H9 (cell line): ENCODE data around the gene KRTDAP. TPM values are rescaled to one million over a fixed set of nuclear protein-coding genes. Genes with fewer than 3 reads are reported as not detected.

Experiments
- DNase-seq: peaks from one replicate; pipeline ENCODE4 v3.0.0-alpha.2; 2017
- H2AFZ ChIP-seq: one replicate; pipeline ENCODE4 v1.6.1; 2013; ENCODE audit warnings: mild to moderate bottlenecking, low read length, control low read depth, moderate library complexity
- H2AK5ac ChIP-seq: 2 replicates; pipeline ENCODE4 v1.6.1; 2013; ENCODE audit warnings: low read length, control low read depth, mixed read lengths; ENCODE audit not compliant: insufficient read length
- H2BK120ac ChIP-seq: one replicate; pipeline ENCODE4 v1.6.1; 2013; ENCODE audit warnings: low read depth, mild to moderate bottlenecking, low read length, control low read depth, inconsistent platforms; ENCODE audit not compliant: poor library complexity, severe bottlenecking
- H2BK12ac ChIP-seq: 2 replicates; pipeline ENCODE4 v1.6.1; 2013; ENCODE audit warnings: low read length, control low read depth, mixed read lengths, low read depth; ENCODE audit not compliant: insufficient read length
- H2BK15ac ChIP-seq: 2 replicates; pipeline ENCODE4 v1.6.1; 2013; ENCODE audit warnings: low read depth, low read length, control low read depth
- H2BK20ac ChIP-seq: one replicate; pipeline ENCODE4 v1.6.1; 2013; ENCODE audit warnings: low read depth, mild to moderate bottlenecking, low read length, control low read depth, inconsistent platforms; ENCODE audit not compliant: poor library complexity, severe bottlenecking
- H2BK5ac ChIP-seq: 2 replicates; pipeline ENCODE4 v1.6.1; 2013; ENCODE audit warnings: low read length, control low read depth, mixed read lengths; ENCODE audit not compliant: insufficient read length
- H3K14ac ChIP-seq: 2 replicates; pipeline ENCODE4 v1.6.1; 2013; ENCODE audit warnings: low read length, control low read depth; ENCODE audit not compliant: insufficient read depth
- H3K18ac ChIP-seq: 2 replicates; pipeline ENCODE4 v1.6.1; 2013; ENCODE audit warnings: low read depth, mild to moderate bottlenecking, mixed read lengths, low read length, control low read depth; ENCODE audit not compliant: insufficient read length
- H3K23ac ChIP-seq: 2 replicates; pipeline ENCODE4 v1.6.1; 2013; ENCODE audit warnings: low read length, control low read depth, mixed read lengths, low read depth; ENCODE audit not compliant: insufficient read length
- H3K23me2 ChIP-seq: 2 replicates; pipeline ENCODE4 v1.6.1; 2013; ENCODE audit warnings: low read depth, mild to moderate bottlenecking, mixed read lengths, low read length, control low read depth; ENCODE audit not compliant: insufficient read length, poor library complexity, severe bottlenecking
- H3K27ac ChIP-seq: 2 replicates; pipeline ENCODE4 v1.5.1; 2013; ENCODE audit warnings: low read length, control low read depth, mixed read lengths, low read depth; ENCODE audit not compliant: insufficient read length
- H3K27me3 ChIP-seq: 2 replicates; pipeline ENCODE4 v1.6.1; 2013; ENCODE audit warnings: low read length, control low read depth, inconsistent platforms; ENCODE audit not compliant: insufficient read depth
- H3K4ac ChIP-seq: 2 replicates; pipeline ENCODE4 v1.6.1; 2013; ENCODE audit warnings: low read depth, mild to moderate bottlenecking, control low read depth, inconsistent platforms, low read length, moderate library complexity
- H3K4me1 ChIP-seq: 2 replicates; pipeline ENCODE4 v1.6.1; 2013; ENCODE audit warnings: low read length, control low read depth, inconsistent platforms; ENCODE audit not compliant: insufficient read depth
- H3K4me2 ChIP-seq: 2 replicates; pipeline ENCODE4 v1.6.1; 2013; ENCODE audit warnings: low read length, control low read depth, mixed read lengths; ENCODE audit not compliant: insufficient read length, insufficient read depth
- H3K56ac ChIP-seq: 2 replicates; pipeline ENCODE4 v1.6.1; 2013; ENCODE audit warnings: low read depth, mild to moderate bottlenecking, mixed read lengths, low read length, control low read depth; ENCODE audit not compliant: insufficient read length
- H3K79me1 ChIP-seq: 2 replicates; pipeline ENCODE4 v1.6.1; 2013; ENCODE audit warnings: low read depth, mild to moderate bottlenecking, moderate library complexity, low read length, control low read depth, inconsistent platforms; ENCODE audit not compliant: insufficient read depth, poor library complexity, severe bottlenecking
- H3K79me2 ChIP-seq: 2 replicates; pipeline ENCODE4 v1.6.1; 2013; ENCODE audit warnings: low read length, control low read depth, inconsistent platforms; ENCODE audit not compliant: insufficient read depth
- H3K9ac ChIP-seq: 2 replicates; pipeline ENCODE4 v1.6.1; 2013; ENCODE audit warnings: low read length, control low read depth, mixed read lengths; ENCODE audit not compliant: insufficient read length; ENCODE audit errors: extremely low read depth
- H3K9me3 ChIP-seq: one replicate; pipeline ENCODE4 v1.6.1; 2013; ENCODE audit warnings: low read depth, low read length, inconsistent platforms; ENCODE audit not compliant: control insufficient read depth
- H3T11ph ChIP-seq: one replicate; pipeline ENCODE4 v1.6.1; 2013; ENCODE audit warnings: mild to moderate bottlenecking, low read length, control low read depth, inconsistent platforms
- H4K20me1 ChIP-seq: one replicate; pipeline ENCODE4 v1.6.1; 2013; ENCODE audit not compliant: control insufficient read depth, insufficient read length, insufficient read depth
- H4K5ac ChIP-seq: 2 replicates; pipeline ENCODE4 v1.6.1; 2013; ENCODE audit warnings: low read depth, mild to moderate bottlenecking, mixed read lengths, low read length, control low read depth; ENCODE audit not compliant: insufficient read length
- H4K8ac ChIP-seq: replicated peaks from 2 replicates; pipeline ENCODE4 v1.6.1; 2013; ENCODE audit warnings: low read length, control low read depth, mixed read lengths, low read depth; ENCODE audit not compliant: insufficient read length
- H4K91ac ChIP-seq: 2 replicates; pipeline ENCODE4 v1.6.1; 2013; ENCODE audit warnings: low read depth, mild to moderate bottlenecking, moderate library complexity, mixed read lengths, low read length, control low read depth; ENCODE audit not compliant: insufficient read length
- H3K27ac Mint-ChIP-seq, 3 experiments: 2 replicates in 2 of 3; 3 replicates in 1 of 3; pipeline ENCODE4 v1.8.0; 2020 to 2021; ENCODE audit warnings: mixed read lengths in 3 of 3, mild to moderate bottlenecking in 1 of 3, moderate library complexity in 1 of 3
- H3K27me3 Mint-ChIP-seq: 2 replicates; pipeline ENCODE4 v1.8.0; 2021; ENCODE audit warnings: low read depth, mild to moderate bottlenecking, moderate library complexity, mixed read lengths
- H3K36me3 Mint-ChIP-seq, 3 experiments: 2 replicates in 2 of 3; 3 replicates in 1 of 3; pipeline ENCODE4 v1.8.0; 2020 to 2021; ENCODE audit warnings: low read depth in 3 of 3, mixed read lengths in 3 of 3; ENCODE audit not compliant: insufficient read depth in 1 of 3
- H3K4me1 Mint-ChIP-seq, 2 experiments: 2 replicates each; pipeline ENCODE4 v1.8.0; 2020; ENCODE audit warnings: mixed read lengths in 2 of 2
- H3K4me3 Mint-ChIP-seq, 2 experiments: 2 replicates in 1 of 2; 3 replicates in 1 of 2; pipeline ENCODE4 v1.8.0; 2020 to 2021; ENCODE audit warnings: mild to moderate bottlenecking in 2 of 2, mixed read lengths in 2 of 2, moderate library complexity in 1 of 2
- H3K9me3 Mint-ChIP-seq, 2 experiments: 2 replicates in 1 of 2; 3 replicates in 1 of 2; pipeline ENCODE4 v1.8.0; 2020; ENCODE audit warnings: mild to moderate bottlenecking in 2 of 2, mixed read lengths in 2 of 2, moderate library complexity in 1 of 2
- WGBS: extraction: QIAGEN DNeasy Blood & Tissue Kit; methylation state at CpG from one replicate; pipeline ENCODE4 v1.1.7; 2013; ENCODE audit warnings: missing lambda C conversion rate, low lambda C conversion rate, mixed read lengths; ENCODE audit not compliant: insufficient read length; ENCODE audit errors: extremely low coverage; 5-methylcytosine and 5-hydroxymethylcytosine counted together
- total RNA-seq: library from RNA; stranded (reverse); gene quantifications from 2 replicates; pipeline ENCODE4 v1.2.1, GENCODE V29; 2021
- TF ChIP-seq, protein P1 (sequence below): fragments of 200-600 bp; sonication (generic); conservative IDR thresholded peaks from 3 replicates; pipeline ENCODE4 v1.8.0; 2021; ENCODE audit warnings: antibody characterized with exemption, mild to moderate bottlenecking

Gene KRTDAP
- total RNA-seq, 1 experiment from 2014 or later, result 0.87 TPM

DNA sequence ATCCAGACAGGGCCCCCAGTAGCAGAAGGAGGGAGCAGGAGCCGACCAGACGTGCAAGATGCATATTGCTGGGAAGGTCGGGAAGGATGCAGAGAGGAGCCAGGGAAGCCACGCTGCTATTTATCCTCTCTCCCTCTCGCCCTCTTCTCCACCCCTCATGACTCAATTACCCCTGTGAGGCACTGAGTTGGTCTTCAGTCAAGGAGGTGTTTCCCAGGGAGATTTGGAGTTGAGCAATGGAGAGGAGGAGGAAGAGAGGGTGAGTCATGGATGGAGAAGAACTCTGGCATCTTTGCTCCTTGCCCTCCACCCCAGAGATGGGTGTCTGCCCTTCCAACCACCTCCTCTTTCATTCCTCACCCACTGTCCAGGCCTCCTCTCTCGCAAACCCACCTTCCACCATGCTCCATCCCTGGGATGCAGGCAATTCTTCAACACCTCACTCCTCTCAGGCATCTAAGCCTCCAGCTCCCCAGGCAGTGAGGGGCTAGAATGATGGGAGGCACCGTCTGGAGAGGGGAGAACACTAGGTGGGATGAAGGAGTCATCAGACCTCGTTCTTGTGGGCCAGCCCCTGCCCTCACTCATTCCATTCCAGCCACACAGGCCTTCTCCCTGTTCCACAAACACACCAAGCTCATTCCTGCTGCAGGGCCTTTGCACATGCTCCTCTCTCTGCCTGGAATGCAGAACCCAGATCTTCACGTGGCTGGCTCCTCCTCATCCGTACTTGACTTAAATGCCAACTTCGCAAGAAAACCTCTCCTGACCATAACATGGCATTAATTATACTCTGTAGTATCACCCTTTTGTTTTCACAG lies 38.2 kb upstream of the KRTDAP start, which contains the start of gene SBSN:
TSS of gene SBSN (minus strand) at position 94 of the 821 bp plus-strand sequence. CDS start at position 64, 30 bp downstream.
- Histone ChIP-seq H4K91ac (no peak within 1 kb of the TSS), H3K4ac (no peak within 1 kb of the TSS), H3K27me3 (no peaks in the 10 kb centered on the region), H2AK5ac (no peak within 1 kb of the TSS), H3K4me1 (peaks cover 5% of the 10 kb centered on the region; the same call in 1 of the 2 replicates), H3K79me2 (no peaks in the 10 kb centered on the region), H3K56ac (no peak within 1 kb of the TSS), H3T11ph (no peak within 1 kb of the TSS), H3K23me2 (peaks cover 7% of the 10 kb centered on the region), H3K18ac (no peak within 1 kb of the TSS), H2BK15ac (no peak within 1 kb of the TSS), H3K27ac (no peak within 1 kb of the TSS), H4K20me1 (no peaks in the 10 kb centered on the region), H3K23ac (no peak within 1 kb of the TSS), H3K9me3 (no peaks in the 10 kb centered on the region), H2BK120ac (no peak within 1 kb of the TSS), H2BK5ac (no peak within 1 kb of the TSS), H2BK20ac (no peak within 1 kb of the TSS), H2BK12ac (no peak within 1 kb of the TSS), H3K79me1 (no peaks in the 10 kb centered on the region), H3K9ac (no peak within 1 kb of the TSS), H3K14ac (no peak within 1 kb of the TSS), H4K8ac (no peak within 1 kb of the TSS), H2AFZ (no peak within 1 kb of the TSS), H3K4me2 (no peak within 1 kb of the TSS), H4K5ac (no peak within 1 kb of the TSS)
- peaks cover 20 to 26% of the 10 kb centered on the region in 2 experiments for H3K4me1 Mint-ChIP-seq
- WGBS, result no CpG with 5 or more reads among the region's 11 CpGs
- DNase-seq, result no peak
- H3K36me3 Mint-ChIP-seq, result no peaks in the 10 kb centered on the region; a peak in 2 of 7 replicates
- H3K4me3 Mint-ChIP-seq, result no peak within 1 kb of the TSS; a peak in 1 of 5 replicates
- H3K9me3 Mint-ChIP-seq, result no peaks in the 10 kb centered on the region; a peak in 1 of 5 replicates
- H3K27me3 Mint-ChIP-seq, result peaks cover 72% of the 10 kb centered on the region
- TF ChIP-seq, protein P1, sequence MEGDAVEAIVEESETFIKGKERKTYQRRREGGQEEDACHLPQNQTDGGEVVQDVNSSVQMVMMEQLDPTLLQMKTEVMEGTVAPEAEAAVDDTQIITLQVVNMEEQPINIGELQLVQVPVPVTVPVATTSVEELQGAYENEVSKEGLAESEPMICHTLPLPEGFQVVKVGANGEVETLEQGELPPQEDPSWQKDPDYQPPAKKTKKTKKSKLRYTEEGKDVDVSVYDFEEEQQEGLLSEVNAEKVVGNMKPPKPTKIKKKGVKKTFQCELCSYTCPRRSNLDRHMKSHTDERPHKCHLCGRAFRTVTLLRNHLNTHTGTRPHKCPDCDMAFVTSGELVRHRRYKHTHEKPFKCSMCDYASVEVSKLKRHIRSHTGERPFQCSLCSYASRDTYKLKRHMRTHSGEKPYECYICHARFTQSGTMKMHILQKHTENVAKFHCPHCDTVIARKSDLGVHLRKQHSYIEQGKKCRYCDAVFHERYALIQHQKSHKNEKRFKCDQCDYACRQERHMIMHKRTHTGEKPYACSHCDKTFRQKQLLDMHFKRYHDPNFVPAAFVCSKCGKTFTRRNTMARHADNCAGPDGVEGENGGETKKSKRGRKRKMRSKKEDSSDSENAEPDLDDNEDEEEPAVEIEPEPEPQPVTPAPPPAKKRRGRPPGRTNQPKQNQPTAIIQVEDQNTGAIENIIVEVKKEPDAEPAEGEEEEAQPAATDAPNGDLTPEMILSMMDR, result no peak
- H3K27ac Mint-ChIP-seq, result no peak within 1 kb of the TSS
